PC-9 (cell line): Measurements from ENCODE around the gene KIAA1958. TPM values are rescaled to one million over a fixed set of nuclear protein-coding genes. Genes with fewer than 3 reads are reported as not detected.

Experiments used
- BruUV-seq: library from RNA; stranded (reverse); fragments of 400-500 nt; replicated peaks from 2 replicates; lab custom pipeline; 2021; lab: Mats Ljungman, UMichigan
- CTCF ChIA-PET: fragments of 300-600 bp; sonication (Branson Sonifier 250); formaldehyde crosslinking; loops from one replicate; lab custom pipeline; 2022; ENCODE audit warnings: antibody characterized with exemption; lab: Charles Lee
- POLR2A ChIA-PET: fragments of 300-600 bp; sonication (Branson Sonifier 250); formaldehyde crosslinking; loops from one replicate; lab custom pipeline; 2022; ENCODE audit warnings: antibody characterized with exemption; ENCODE audit not compliant: unreplicated experiment; lab: Charles Lee
- DNase-seq, 2 experiments: peaks; one replicate each; pipeline versions ENCODE4 v3.0.0 to v3.0.0-alpha.2; 2015 to 2022; ENCODE audit warnings: mixed read lengths in 1 of 2
- H2AFZ ChIP-seq: fragments of 200-600 bp; sonication (generic); 2 replicates; pipeline ENCODE4 v1.8.1; 2017; ENCODE audit warnings: antibody characterized with exemption
- H3F3A ChIP-seq: fragments of 200-600 bp; sonication (generic); 2 replicates; pipeline ENCODE4 v1.8.1; 2017; ENCODE audit warnings: antibody characterized with exemption, mild to moderate bottlenecking, low read depth; ENCODE audit not compliant: insufficient read depth
- H3K27ac ChIP-seq: fragments of 200-600 bp; sonication (generic); 2 replicates; pipeline ENCODE4 v1.6.1; 2016; ENCODE audit warnings: mixed run types
- H3K27me3 ChIP-seq: fragments of 200-600 bp; sonication (generic); 2 replicates; pipeline ENCODE4 v1.6.1; 2016; ENCODE audit warnings: low read depth, mixed run types; ENCODE audit not compliant: insufficient read depth
- H3K36me3 ChIP-seq: fragments of 200-600 bp; sonication (generic); 2 replicates; pipeline ENCODE4 v1.6.1; 2016; ENCODE audit warnings: low read depth, mixed run types
- H3K4me1 ChIP-seq: fragments of 200-600 bp; sonication (generic); replicated peaks from 2 replicates; pipeline ENCODE4 v1.6.1; 2016; ENCODE audit warnings: mixed run types; ENCODE audit not compliant: insufficient read depth
- H3K4me2 ChIP-seq: fragments of 200-600 bp; sonication (generic); 2 replicates; pipeline ENCODE4 v1.6.1; 2017; ENCODE audit warnings: mixed run types
- H3K4me3 ChIP-seq: fragments of 200-600 bp; sonication (generic); 2 replicates; pipeline ENCODE4 v1.6.1; 2016; ENCODE audit warnings: mixed run types
- H3K79me2 ChIP-seq: fragments of 200-600 bp; sonication (generic); 2 replicates; pipeline ENCODE4 v1.6.1; 2017; ENCODE audit warnings: low read depth, mixed run types
- H3K9me2 ChIP-seq: fragments of 200-600 bp; sonication (generic); 2 replicates; pipeline ENCODE4 v1.8.1; 2017; ENCODE audit warnings: mild to moderate bottlenecking; ENCODE audit not compliant: insufficient read depth
- H3K9me3 ChIP-seq: fragments of 200-600 bp; sonication (generic); 2 replicates; pipeline ENCODE4 v1.8.1; 2016; ENCODE audit warnings: low read depth; ENCODE audit not compliant: insufficient read depth
- H4K20me1 ChIP-seq: fragments of 200-600 bp; sonication (generic); 2 replicates; pipeline ENCODE4 v1.8.1; 2017; ENCODE audit not compliant: insufficient read depth
- CTCF ChIP-seq: fragments of 200-600 bp; sonication (generic); conservative IDR thresholded peaks from 2 replicates; pipeline ENCODE4 v1.6.1; 2017; ENCODE audit warnings: mixed run types, antibody characterized with exemption, mild to moderate bottlenecking, moderate library complexity
- EZH2 ChIP-seq: fragments of 200-600 bp; sonication (generic); IDR thresholded peaks from 2 replicates; pipeline ENCODE4 v1.8.0; 2017; ENCODE audit warnings: antibody characterized with exemption, low read depth
- intact Hi-C: fragments of 100-400 bp; cut with micrococcal nuclease; formaldehyde crosslinking; loops from one replicate; pipeline ENCODE4 v1.10.0; 2022; ENCODE audit not compliant: unreplicated experiment
- total RNA-seq: library from RNA; stranded (reverse); gene quantifications from 2 replicates; pipeline ENCODE4 v1.2.3, GENCODE V29; 2021

KIAA1958 gene
- total RNA-seq, 1 experiment from 2014 or later = 19.5 TPM

DNA sequence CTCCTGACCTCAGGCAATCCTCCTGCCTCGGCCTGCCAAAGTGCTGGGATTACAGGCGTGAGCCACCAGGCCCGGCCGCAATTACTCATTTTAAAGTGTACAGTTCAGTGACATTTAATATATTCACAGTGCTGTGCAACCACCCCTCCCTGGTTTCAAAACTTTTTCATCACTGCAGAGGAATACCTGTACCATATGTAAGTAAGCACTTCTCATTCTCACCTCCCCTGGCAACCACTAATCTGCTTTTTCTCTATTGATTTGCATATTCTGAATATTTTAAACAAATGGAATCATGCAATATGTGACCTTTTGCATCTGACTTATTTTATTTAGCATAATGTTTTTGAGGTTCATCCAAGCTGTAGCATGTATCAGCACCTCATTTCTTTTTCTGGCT is 21.3 kb upstream of the KIAA1958 start:
- H3K4me1 ChIP-seq = no peaks in the 10 kb centered on the region
- no peaks in the 10 kb centered on the region for H4K20me1 ChIP-seq
- TF ChIP-seq CTCF (no peak), EZH2 (no peak)
- POLR2A ChIA-PET = no interaction called here
- H3K36me3 ChIP-seq = 0 out of 2 replicates have a peak, but pooled peaks cover 7% of the 10 kb centered on the region
- H3K9me3 ChIP-seq = no peaks in the 10 kb centered on the region; the same call in 1 of the 2 replicates
- no peaks in the 10 kb centered on the region for H3K27me3 ChIP-seq
- CTCF ChIA-PET = no interaction called here
- no peak overlapping the region for H3K4me3 ChIP-seq
- DNase-seq = no peak
- no peaks in the 10 kb centered on the region for H3F3A ChIP-seq
- intact Hi-C loops = loop anchor here (10.0 kb wide), 1 partner anchor 439 kb away; no protein-coding TSS in a partner anchor
- H3K79me2 ChIP-seq = no peaks in the 10 kb centered on the region
- no TSS peak for BruUV-seq
- no peak overlapping the region for H2AFZ ChIP-seq
- H3K27ac ChIP-seq = no peak overlapping the region
- no peaks in the 10 kb centered on the region for H3K9me2 ChIP-seq
- H3K4me2 ChIP-seq = no peak overlapping the region

DNA sequence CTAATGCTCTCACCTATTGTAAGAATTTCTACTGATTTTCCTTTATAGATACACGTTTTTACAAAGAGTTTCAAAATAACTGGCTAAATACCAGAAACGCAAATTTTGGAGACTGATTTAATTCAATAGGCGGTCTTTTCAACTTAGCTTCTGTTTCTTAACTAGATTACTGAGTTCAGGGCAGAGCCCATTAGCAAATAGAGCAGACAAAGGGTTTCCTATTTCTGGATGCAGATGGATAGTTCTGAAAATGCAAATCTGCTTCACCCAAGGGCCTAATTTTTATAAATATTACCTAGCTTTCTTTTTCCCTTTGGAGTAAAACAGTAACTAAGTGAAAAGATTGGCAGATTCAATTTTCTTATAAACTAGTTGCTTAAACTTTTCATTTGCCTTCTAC is 13.6 kb upstream of the KIAA1958 start:
- no TSS peak for BruUV-seq
- no peaks in the 10 kb centered on the region for H3K79me2 ChIP-seq
- no peaks in the 10 kb centered on the region for H4K20me1 ChIP-seq
- intact Hi-C loops = no loop called here
- no peak for DNase-seq
- no peaks in the 10 kb centered on the region for H3K27me3 ChIP-seq
- ChIA-PET POLR2A (no interaction called here), CTCF (no interaction called here)
- H3K4me1 ChIP-seq = no peaks in the 10 kb centered on the region
- H2AFZ ChIP-seq = no peak overlapping the region
- H3K9me2 ChIP-seq = no peaks in the 10 kb centered on the region
- H3K4me3 ChIP-seq = no peak overlapping the region
- H3K9me3 ChIP-seq = no peaks in the 10 kb centered on the region
- H3K36me3 ChIP-seq = peaks cover 9% of the 10 kb centered on the region
- no peak overlapping the region for H3K27ac ChIP-seq
- no peak overlapping the region for H3K4me2 ChIP-seq
- TF ChIP-seq CTCF = no peak
- TF ChIP-seq EZH2 = no peak
- no peaks in the 10 kb centered on the region; the same call in 1 of the 2 replicates for H3F3A ChIP-seq

GRCh38 chr9:112473986-112474385 is 12.6 kb upstream of the KIAA1958 start:
- ChIA-PET CTCF (interaction anchor here (0.7 kb wide), 1 partner anchor 138 kb away, joined by 3 read pairs; no protein-coding TSS in a partner anchor), POLR2A (interaction anchor here (0.6 kb wide), 1 partner anchor 130 kb away, joined by 4 read pairs; no protein-coding TSS in a partner anchor)
- H3K27me3 ChIP-seq = no peaks in the 10 kb centered on the region
- no TSS peak for BruUV-seq
- H3K9me3 ChIP-seq = no peaks in the 10 kb centered on the region
- TF ChIP-seq EZH2 = no peak
- no peak for TF ChIP-seq CTCF
- no peak for DNase-seq
- no peak overlapping the region for H3K4me2 ChIP-seq
- H3K27ac ChIP-seq = no peak overlapping the region
- no peak overlapping the region for H3K4me3 ChIP-seq
- intact Hi-C loops = no loop called here
- no peaks in the 10 kb centered on the region for H4K20me1 ChIP-seq
- no peaks in the 10 kb centered on the region for H3K9me2 ChIP-seq
- no peak overlapping the region for H2AFZ ChIP-seq
- H3F3A ChIP-seq = no peaks in the 10 kb centered on the region; the same call in 1 of the 2 replicates
- peaks cover 9% of the 10 kb centered on the region for H3K36me3 ChIP-seq
- H3K4me1 ChIP-seq = no peaks in the 10 kb centered on the region
- no peaks in the 10 kb centered on the region for H3K79me2 ChIP-seq
